HepG2 (cell line): ENCODE results near the gene COL10A1. TPM values are rescaled to one million over a fixed set of nuclear protein-coding genes. Genes with fewer than 3 reads are reported as not detected.

Source experiments
- AHR ChIP-seq: IDR thresholded peaks from 2 replicates; pipeline ENCODE4 v1.6.1; 2018; ENCODE audit warnings: missing genetic modification reagents, missing compliant biosample characterization
- CREM ChIP-seq, 2 experiments: sonication (generic) in 1 of 2; formaldehyde crosslinking in 1 of 2; IDR thresholded peaks; 2 replicates each; pipeline versions ENCODE4 v1.4.0 to v1.6.1; 2016 to 2020; ENCODE audit warnings: antibody characterized with exemption in 1 of 2, mild to moderate bottlenecking in 1 of 2, missing genetic modification reagents in 1 of 2
- GPN1 ChIP-seq: sonication (generic); formaldehyde crosslinking; IDR thresholded peaks from 2 replicates; pipeline ENCODE4 v1.5.1; 2020; ENCODE audit warnings: missing genetic modification reagents, borderline replicate concordance
- GTF2F1 ChIP-seq: fragments of 150-350 bp; IDR thresholded peaks from 2 replicates; pipeline ENCODE4 v1.6.1; 2014; ENCODE audit warnings: low read length
- HMG20B ChIP-seq: conservative IDR thresholded peaks from 2 replicates; pipeline ENCODE4 v1.6.1; 2016; ENCODE audit warnings: missing genetic modification reagents, missing compliant biosample characterization
- KDM3A ChIP-seq: IDR thresholded peaks from 2 replicates; pipeline ENCODE4 v1.6.1; 2018; ENCODE audit warnings: low read depth, missing compliant biosample characterization
- KMT2B ChIP-seq: IDR thresholded peaks from 2 replicates; pipeline ENCODE4 v1.6.1; 2016; ENCODE audit warnings: missing genetic modification reagents, missing compliant biosample characterization
- NCOR1 ChIP-seq: fragments of 200-600 bp; sonication (generic); IDR thresholded peaks from 2 replicates; pipeline ENCODE4 v1.7.0; 2017; ENCODE audit warnings: antibody characterized with exemption, low read length, borderline replicate concordance
- PLRG1 ChIP-seq: fragments of 450-650 bp; conservative IDR thresholded peaks from 2 replicates; pipeline ENCODE4 v1.6.1; 2016
- POLR2A ChIP-seq, 2 experiments: IDR thresholded peaks; 2 replicates each; pipeline ENCODE4 v1.6.1; 2011; ENCODE audit warnings: low read depth in 2 of 2, low read length in 2 of 2, mild to moderate bottlenecking in 1 of 2, moderate library complexity in 1 of 2; ENCODE audit not compliant: insufficient read depth in 1 of 2
- RXRB ChIP-seq: IDR thresholded peaks from 2 replicates; pipeline ENCODE4 v1.6.1; 2016; ENCODE audit warnings: borderline replicate concordance, missing genetic modification reagents, missing compliant biosample characterization
- YY1 ChIP-seq: IDR thresholded peaks from 2 replicates; pipeline ENCODE4 v1.6.1; 2011; ENCODE audit warnings: low read length, low read depth, moderate library complexity, mild to moderate bottlenecking; ENCODE audit not compliant: insufficient read depth, insufficient replicate concordance
- ZBTB3 ChIP-seq: sonication (generic); formaldehyde crosslinking; IDR thresholded peaks from 2 replicates; pipeline ENCODE4 v1.4.0; 2020; ENCODE audit warnings: low read depth, mild to moderate bottlenecking, moderate library complexity, missing genetic modification reagents, borderline replicate concordance
- ZMAT3 ChIP-seq: sonication (generic); formaldehyde crosslinking; conservative IDR thresholded peaks from 2 replicates; pipeline ENCODE4 v1.7.0; 2021; ENCODE audit warnings: missing genetic modification reagents
- ZNF383 ChIP-seq: sonication (generic); formaldehyde crosslinking; IDR thresholded peaks from 2 replicates; pipeline ENCODE4 v1.4.0; 2020; ENCODE audit warnings: missing genetic modification reagents, mild to moderate bottlenecking, borderline replicate concordance
- ZNF780A ChIP-seq: sonication (generic); formaldehyde crosslinking; IDR thresholded peaks from 2 replicates; pipeline ENCODE4 v1.8.0; 2022; ENCODE audit warnings: mild to moderate bottlenecking, missing genetic modification reagents, moderate library complexity
- ZNF841 ChIP-seq: sonication (generic); formaldehyde crosslinking; IDR thresholded peaks from 2 replicates; pipeline ENCODE4 v1.8.1; 2023; ENCODE audit warnings: missing genetic modification reagents, borderline replicate concordance
- polyA plus RNA-seq, 8 experiments: library from polyadenylated mRNA; depleted of rRNA in 3 of 8; stranded (reverse) in 7 of 8; unstranded in 1 of 8; fragments of >200 nt; fragmentation: Illumina TruSeq in 4 of 8; extraction: Trizol in 4 of 8; gene quantifications; 2 replicates each; pipeline versions ENCODE4 v1.2.1 to v1.2.3, GENCODE V29; 2011 to 2016; ENCODE audit warnings: low read depth in 4 of 8, missing spikeins in 1 of 8, mixed read lengths in 1 of 8; ENCODE audit not compliant: insufficient read depth in 1 of 8
- total RNA-seq, 5 experiments: library from RNA; depleted of rRNA; stranded (reverse); fragments of >200 nt; fragmentation: Illumina TruSeq; extraction: Trizol; gene quantifications; 2 replicates each; pipeline ENCODE4 v1.2.3, GENCODE V29; 2016; ENCODE audit warnings: low read depth in 1 of 5
- TF ChIP-seq, protein P1 (sequence below): sonication (generic); formaldehyde crosslinking; IDR thresholded peaks from 2 replicates; pipeline ENCODE4 v1.4.0; 2020; ENCODE audit warnings: missing genetic modification reagents
- TF ChIP-seq, protein P2 (sequence below): sonication (generic); formaldehyde crosslinking; IDR thresholded peaks from 2 replicates; pipeline ENCODE4 v1.9.0; 2021; ENCODE audit warnings: missing genetic modification reagents, borderline replicate concordance
- TF ChIP-seq, protein P3 (sequence below): sonication (generic); formaldehyde crosslinking; IDR thresholded peaks from 2 replicates; pipeline ENCODE4 v1.8.1; 2023; ENCODE audit warnings: mild to moderate bottlenecking, missing genetic modification reagents
- TF ChIP-seq, protein P4 (sequence below): sonication (generic); formaldehyde crosslinking; IDR thresholded peaks from 2 replicates; pipeline ENCODE4 v1.4.0; 2020; ENCODE audit warnings: low read depth, mild to moderate bottlenecking, missing genetic modification reagents
- TF ChIP-seq, protein P5 (sequence below): sonication (generic); formaldehyde crosslinking; IDR thresholded peaks from 2 replicates; pipeline ENCODE4 v1.4.0; 2020; ENCODE audit warnings: mild to moderate bottlenecking, low read depth, missing genetic modification reagents

Gene COL10A1
- total and polyA plus RNA-seq, 2 of the 13 experiments (the other 11 are each of a cell fraction or from before 2014, with no cell fraction given), result 0.07 TPM; not detected in 1

DNA sequence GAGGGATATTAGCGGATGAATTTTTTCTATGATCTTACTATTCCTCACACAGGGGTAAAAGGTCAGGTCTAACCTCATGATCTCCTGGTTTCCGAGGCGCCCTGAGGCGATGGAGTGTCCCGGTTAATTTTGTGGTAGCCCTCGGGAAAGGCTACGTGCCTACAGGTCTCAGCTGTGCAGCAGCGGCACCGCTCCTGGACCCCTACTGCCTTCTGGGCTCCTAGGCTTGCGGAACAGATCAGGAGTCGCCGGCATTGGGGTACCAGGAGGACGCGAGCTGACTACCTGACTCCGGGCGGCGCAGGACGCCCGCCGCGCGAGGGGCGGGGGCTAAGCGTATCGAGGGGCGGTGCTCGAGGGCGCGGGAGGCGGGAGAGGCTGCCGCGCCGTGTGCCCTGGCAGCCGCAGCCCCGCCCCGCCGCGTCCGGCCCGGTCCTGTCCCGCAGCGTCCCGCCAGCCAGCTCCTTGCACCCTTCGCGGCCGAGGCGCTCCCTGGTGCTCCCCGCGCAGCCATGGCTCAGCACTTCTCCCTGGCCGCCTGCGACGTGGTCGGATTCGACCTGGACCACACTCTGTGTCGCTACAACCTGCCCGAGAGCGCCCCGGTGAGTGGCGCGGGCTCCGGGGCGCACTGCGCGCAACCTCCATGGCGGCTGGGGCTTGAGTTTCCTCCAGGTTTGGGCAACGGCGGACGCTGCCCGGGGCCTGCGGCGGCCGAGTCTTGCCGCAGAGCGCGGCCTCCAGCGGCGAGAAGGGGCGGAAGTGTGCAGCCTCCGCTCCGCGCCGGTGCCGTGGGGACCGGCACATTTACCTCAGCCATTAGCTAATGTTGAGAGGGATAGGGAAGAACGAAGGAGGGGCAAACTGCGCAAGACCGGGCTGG is 25.3 kb downstream of the COL10A1 start, which contains the start of gene NT5DC1 (continued):
- TF ChIP-seq HMG20B (peak; percentile 60), CREM (IDR thresholded peaks at IDR 0.05) (no peak), CREM (CRISPR knock-in tag; IDR thresholded peaks at IDR 0.05) (no peak), AHR (no peak), NCOR1 (no peak; the same call in 1 of the 2 replicates), KMT2B (CRISPR knock-in tag) (peak; percentile 93), ZMAT3 (CRISPR knock-in tag) (no peak), GTF2F1 (no peak), ZNF383 (CRISPR knock-in tag) (no peak), RXRB (CRISPR knock-in tag) (peak; percentile 40), ZBTB3 (0 out of 2 replicates have a peak, but pooled peaks have one; percentile 77), POLR2A (IDR thresholded peaks at IDR 0.05; ENCODE audit: insufficient read depth in 1 of 2, low read depth in 2 of 2, low read length in 2 of 2) (peak; percentile 93 to 98), KDM3A (CRISPR knock-in tag) (no peak; the same call in 1 of the 2 replicates), ZNF841 (no peak; the same call in 1 of the 2 replicates), GPN1 (no peak; the same call in 1 of the 2 replicates), YY1 (peak; percentile 86), PLRG1 (no peak), ZNF780A (CRISPR knock-in tag) (peak; percentile 36; the same call in 1 of the 2 replicates)
- TF ChIP-seq, protein P1, sequence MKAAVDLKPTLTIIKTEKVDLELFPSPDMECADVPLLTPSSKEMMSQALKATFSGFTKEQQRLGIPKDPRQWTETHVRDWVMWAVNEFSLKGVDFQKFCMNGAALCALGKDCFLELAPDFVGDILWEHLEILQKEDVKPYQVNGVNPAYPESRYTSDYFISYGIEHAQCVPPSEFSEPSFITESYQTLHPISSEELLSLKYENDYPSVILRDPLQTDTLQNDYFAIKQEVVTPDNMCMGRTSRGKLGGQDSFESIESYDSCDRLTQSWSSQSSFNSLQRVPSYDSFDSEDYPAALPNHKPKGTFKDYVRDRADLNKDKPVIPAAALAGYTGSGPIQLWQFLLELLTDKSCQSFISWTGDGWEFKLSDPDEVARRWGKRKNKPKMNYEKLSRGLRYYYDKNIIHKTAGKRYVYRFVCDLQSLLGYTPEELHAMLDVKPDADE (CRISPR knock-in tag), result peak; percentile 96
- TF ChIP-seq, protein P2, sequence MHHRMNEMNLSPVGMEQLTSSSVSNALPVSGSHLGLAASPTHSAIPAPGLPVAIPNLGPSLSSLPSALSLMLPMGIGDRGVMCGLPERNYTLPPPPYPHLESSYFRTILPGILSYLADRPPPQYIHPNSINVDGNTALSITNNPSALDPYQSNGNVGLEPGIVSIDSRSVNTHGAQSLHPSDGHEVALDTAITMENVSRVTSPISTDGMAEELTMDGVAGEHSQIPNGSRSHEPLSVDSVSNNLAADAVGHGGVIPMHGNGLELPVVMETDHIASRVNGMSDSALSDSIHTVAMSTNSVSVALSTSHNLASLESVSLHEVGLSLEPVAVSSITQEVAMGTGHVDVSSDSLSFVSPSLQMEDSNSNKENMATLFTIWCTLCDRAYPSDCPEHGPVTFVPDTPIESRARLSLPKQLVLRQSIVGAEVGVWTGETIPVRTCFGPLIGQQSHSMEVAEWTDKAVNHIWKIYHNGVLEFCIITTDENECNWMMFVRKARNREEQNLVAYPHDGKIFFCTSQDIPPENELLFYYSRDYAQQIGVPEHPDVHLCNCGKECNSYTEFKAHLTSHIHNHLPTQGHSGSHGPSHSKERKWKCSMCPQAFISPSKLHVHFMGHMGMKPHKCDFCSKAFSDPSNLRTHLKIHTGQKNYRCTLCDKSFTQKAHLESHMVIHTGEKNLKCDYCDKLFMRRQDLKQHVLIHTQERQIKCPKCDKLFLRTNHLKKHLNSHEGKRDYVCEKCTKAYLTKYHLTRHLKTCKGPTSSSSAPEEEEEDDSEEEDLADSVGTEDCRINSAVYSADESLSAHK (CRISPR knock-in tag), result no peak
- TF ChIP-seq, protein P3, sequence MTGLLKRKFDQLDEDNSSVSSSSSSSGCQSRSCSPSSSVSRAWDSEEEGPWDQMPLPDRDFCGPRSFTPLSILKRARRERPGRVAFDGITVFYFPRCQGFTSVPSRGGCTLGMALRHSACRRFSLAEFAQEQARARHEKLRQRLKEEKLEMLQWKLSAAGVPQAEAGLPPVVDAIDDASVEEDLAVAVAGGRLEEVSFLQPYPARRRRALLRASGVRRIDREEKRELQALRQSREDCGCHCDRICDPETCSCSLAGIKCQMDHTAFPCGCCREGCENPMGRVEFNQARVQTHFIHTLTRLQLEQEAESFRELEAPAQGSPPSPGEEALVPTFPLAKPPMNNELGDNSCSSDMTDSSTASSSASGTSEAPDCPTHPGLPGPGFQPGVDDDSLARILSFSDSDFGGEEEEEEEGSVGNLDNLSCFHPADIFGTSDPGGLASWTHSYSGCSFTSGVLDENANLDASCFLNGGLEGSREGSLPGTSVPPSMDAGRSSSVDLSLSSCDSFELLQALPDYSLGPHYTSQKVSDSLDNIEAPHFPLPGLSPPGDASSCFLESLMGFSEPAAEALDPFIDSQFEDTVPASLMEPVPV (CRISPR knock-in tag), result no peak; the same call in 1 of the 2 replicates
- TF ChIP-seq, protein P4, sequence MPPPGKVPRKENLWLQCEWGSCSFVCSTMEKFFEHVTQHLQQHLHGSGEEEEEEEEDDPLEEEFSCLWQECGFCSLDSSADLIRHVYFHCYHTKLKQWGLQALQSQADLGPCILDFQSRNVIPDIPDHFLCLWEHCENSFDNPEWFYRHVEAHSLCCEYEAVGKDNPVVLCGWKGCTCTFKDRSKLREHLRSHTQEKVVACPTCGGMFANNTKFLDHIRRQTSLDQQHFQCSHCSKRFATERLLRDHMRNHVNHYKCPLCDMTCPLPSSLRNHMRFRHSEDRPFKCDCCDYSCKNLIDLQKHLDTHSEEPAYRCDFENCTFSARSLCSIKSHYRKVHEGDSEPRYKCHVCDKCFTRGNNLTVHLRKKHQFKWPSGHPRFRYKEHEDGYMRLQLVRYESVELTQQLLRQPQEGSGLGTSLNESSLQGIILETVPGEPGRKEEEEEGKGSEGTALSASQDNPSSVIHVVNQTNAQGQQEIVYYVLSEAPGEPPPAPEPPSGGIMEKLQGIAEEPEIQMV (CRISPR knock-in tag), result peak; percentile 99
- TF ChIP-seq, protein P5, sequence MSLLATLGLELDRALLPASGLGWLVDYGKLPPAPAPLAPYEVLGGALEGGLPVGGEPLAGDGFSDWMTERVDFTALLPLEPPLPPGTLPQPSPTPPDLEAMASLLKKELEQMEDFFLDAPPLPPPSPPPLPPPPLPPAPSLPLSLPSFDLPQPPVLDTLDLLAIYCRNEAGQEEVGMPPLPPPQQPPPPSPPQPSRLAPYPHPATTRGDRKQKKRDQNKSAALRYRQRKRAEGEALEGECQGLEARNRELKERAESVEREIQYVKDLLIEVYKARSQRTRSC (CRISPR knock-in tag), result no peak
